Measurements from ENCODE around the gene MATR3. TPM values are rescaled to one million over a fixed set of nuclear protein-coding genes. Genes with fewer than 3 reads are reported as not detected.
"Not testable (repeated sequence)": the region's sequence is repeated elsewhere in the genome, so short reads cannot be mapped to it uniquely, and the experiment has no call there.

MATR3 gene
- total RNA-seq, 1 donor = 274 TPM

- DNase-seq (ENCODE audit: low read depth) = no peak
- H3K4me3 ChIP-seq (ENCODE audit: low read depth, low read length) = no peak overlapping the region
- TF ChIP-seq, protein P1, sequence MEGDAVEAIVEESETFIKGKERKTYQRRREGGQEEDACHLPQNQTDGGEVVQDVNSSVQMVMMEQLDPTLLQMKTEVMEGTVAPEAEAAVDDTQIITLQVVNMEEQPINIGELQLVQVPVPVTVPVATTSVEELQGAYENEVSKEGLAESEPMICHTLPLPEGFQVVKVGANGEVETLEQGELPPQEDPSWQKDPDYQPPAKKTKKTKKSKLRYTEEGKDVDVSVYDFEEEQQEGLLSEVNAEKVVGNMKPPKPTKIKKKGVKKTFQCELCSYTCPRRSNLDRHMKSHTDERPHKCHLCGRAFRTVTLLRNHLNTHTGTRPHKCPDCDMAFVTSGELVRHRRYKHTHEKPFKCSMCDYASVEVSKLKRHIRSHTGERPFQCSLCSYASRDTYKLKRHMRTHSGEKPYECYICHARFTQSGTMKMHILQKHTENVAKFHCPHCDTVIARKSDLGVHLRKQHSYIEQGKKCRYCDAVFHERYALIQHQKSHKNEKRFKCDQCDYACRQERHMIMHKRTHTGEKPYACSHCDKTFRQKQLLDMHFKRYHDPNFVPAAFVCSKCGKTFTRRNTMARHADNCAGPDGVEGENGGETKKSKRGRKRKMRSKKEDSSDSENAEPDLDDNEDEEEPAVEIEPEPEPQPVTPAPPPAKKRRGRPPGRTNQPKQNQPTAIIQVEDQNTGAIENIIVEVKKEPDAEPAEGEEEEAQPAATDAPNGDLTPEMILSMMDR (IDR thresholded peaks at IDR 0.05; ENCODE audit: insufficient read depth, low read length) = no peak
Measured at GRCh38 chr5:139306197-139306596, 12.7 kb downstream of the MATR3 start.

DNA sequence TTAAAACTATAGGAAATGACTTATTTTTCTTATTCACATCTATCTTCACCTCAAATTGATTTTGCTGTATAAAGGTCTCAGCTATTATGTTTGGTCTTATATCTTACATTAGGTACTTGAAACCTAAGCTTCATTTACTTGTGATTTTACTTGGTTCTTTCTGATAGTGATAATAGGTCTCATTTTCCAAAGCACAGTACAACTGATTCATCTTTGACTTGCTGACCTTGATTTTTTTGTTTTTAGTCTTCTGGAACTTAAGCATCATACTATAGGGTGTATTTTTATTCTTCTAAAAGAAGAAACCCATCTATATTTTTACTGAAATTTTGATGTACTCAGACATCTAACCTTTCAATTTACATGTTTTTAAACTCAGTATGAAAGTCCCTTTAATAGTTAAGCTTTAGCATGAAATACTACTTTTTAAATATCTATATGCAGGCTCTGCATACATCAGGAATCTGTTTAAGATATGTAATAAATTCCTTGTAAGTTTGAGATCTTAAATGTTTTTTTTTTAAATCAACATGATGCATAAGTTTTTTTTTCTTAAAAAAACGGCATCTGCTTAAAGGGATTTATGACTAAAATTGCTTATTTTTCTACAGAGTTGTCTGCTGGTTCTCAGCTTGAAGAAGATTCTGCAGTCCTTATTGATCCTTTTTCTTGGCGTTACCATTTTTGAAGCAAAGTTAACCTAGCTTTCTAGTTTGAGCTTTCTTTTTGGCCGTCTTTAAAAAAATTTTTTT, 13.3 kb downstream of the MATR3 start:
- H3K4me3 ChIP-seq (ENCODE audit: low read depth, low read length) = no peak overlapping the region
- DNase-seq (ENCODE audit: low read depth) = no peak
- TF ChIP-seq, protein P1 (IDR thresholded peaks at IDR 0.05; ENCODE audit: insufficient read depth, low read length) = no peak

- no peak overlapping the region for H3K4me3 ChIP-seq (ENCODE audit: low read depth, low read length)
- no peak for DNase-seq (ENCODE audit: low read depth)
- TF ChIP-seq, protein P1 (IDR thresholded peaks at IDR 0.05; ENCODE audit: insufficient read depth, low read length) = no peak
Measured at GRCh38 chr5:139308797-139309196, 15.3 kb downstream of the MATR3 start.

DNA sequence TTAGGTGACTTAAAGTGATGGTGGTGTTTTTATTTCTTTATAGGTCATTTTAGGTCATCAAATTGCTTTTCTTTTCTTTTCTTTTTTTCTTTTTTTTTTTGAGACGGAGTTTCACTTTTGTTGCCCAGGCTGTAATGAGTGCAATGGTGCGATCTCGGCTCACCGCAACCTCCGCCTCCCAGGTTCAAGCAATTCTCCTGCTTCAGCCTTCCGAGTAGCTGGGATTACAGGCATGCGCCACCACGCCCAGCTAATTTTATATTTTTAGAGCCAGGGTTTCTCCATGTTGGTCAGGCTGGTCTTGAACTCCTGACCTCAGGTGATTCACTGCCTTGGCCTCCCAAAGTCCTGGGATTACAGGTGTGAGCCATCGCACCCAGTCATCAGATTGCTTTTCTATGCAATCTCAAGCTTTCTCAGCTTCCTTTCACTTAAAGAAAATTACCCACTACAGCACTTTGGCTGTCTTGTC, 17.2 kb downstream of the MATR3 start:
- not testable (repeated sequence) for H3K4me3 ChIP-seq (ENCODE audit: low read depth, low read length); DNase-seq (ENCODE audit: low read depth)

GRCh38 chr5:139312075-139312474, 18.5 kb downstream of the MATR3 start:
- no peak for DNase-seq (ENCODE audit: low read depth)
- no peak overlapping the region for H3K4me3 ChIP-seq (ENCODE audit: low read depth, low read length)
- TF ChIP-seq, protein P1 (IDR thresholded peaks at IDR 0.05; ENCODE audit: insufficient read depth, low read length) = no peak

- TF ChIP-seq, protein P1 (IDR thresholded peaks at IDR 0.05; ENCODE audit: insufficient read depth, low read length) = no peak
- no peak for DNase-seq (ENCODE audit: low read depth)
- no peak overlapping the region for H3K4me3 ChIP-seq (ENCODE audit: low read depth, low read length)
Measured at GRCh38 chr5:139314276-139314675, 20.7 kb downstream of the MATR3 start.

DNA sequence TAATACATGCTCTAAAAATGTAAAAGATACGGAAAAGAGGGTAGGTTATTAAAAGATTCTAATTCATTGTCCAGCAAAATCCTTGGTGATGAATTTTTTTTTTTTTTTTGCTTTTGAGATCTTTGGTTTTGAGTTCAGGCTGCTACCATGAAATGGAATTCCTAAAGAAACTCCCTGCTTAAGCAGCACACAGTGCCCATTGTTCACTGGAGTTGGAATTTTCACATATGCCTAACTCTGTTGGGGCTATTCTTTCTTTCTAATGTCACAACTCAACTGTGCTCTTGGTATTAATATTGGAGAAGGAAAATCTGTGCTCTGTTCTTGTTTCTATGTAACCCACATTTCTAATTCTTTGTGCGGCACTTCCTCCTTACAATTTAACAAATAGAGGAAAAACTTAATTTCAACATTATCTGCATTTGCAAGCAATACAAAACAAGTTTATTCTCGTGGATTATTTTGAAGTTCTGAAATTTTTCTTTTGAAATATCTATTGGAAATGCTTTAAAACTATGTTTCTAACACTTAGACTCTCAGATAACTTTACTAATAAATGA, 21.6 kb downstream of the MATR3 start:
- TF ChIP-seq, protein P1 (IDR thresholded peaks at IDR 0.05; ENCODE audit: insufficient read depth, low read length) = no peak
- no peak for DNase-seq (ENCODE audit: low read depth)
- no peak overlapping the region for H3K4me3 ChIP-seq (ENCODE audit: low read depth, low read length)

Data from fibroblast of the aortic adventitia (primary cell).